ENCODE data around the gene TXNL4B.
"Not testable (repeated sequence)": the region's sequence is repeated elsewhere in the genome, so short reads cannot be mapped to it uniquely, and the experiment has no call there.

TXNL4B gene

GRCh38 chr16:72073560-72074230 is 19.7 kb downstream of the TXNL4B start:
- H3K4me1 ChIP-seq (ENCODE audit: control insufficient read depth, insufficient read depth, low read length), result no peaks in the 10 kb centered on the region
- H3K36me3 ChIP-seq (ENCODE audit: control insufficient read depth, insufficient read depth, low read length), result no peaks in the 10 kb centered on the region
- no peak overlapping the region for H3K27ac ChIP-seq (ENCODE audit: low read depth, low read length)
- no peak overlapping the region for H3K4me3 ChIP-seq (ENCODE audit: low read depth, low read length)
- H3K27me3 ChIP-seq (ENCODE audit: control insufficient read depth, insufficient read depth, low read length), result no peaks in the 10 kb centered on the region
- H3K9ac ChIP-seq (ENCODE audit: low read depth, low read length), result no peak overlapping the region
- no peaks in the 10 kb centered on the region for H3K9me3 ChIP-seq (ENCODE audit: control insufficient read depth, insufficient read depth, low read length)

GRCh38 chr16:72072514-72073342 is 20.7 kb downstream of the TXNL4B start:
- H3K27me3 ChIP-seq (ENCODE audit: control insufficient read depth, insufficient read depth, low read length), result no peaks in the 10 kb centered on the region
- no peak overlapping the region for H3K9ac ChIP-seq (ENCODE audit: low read depth, low read length)
- no peak overlapping the region for H3K4me3 ChIP-seq (ENCODE audit: low read depth, low read length)
- no peak overlapping the region for H3K27ac ChIP-seq (ENCODE audit: low read depth, low read length)
- no peaks in the 10 kb centered on the region for H3K36me3 ChIP-seq (ENCODE audit: control insufficient read depth, insufficient read depth, low read length)
- H3K9me3 ChIP-seq (ENCODE audit: control insufficient read depth, insufficient read depth, low read length), result no peaks in the 10 kb centered on the region
- H3K4me1 ChIP-seq (ENCODE audit: control insufficient read depth, insufficient read depth, low read length), result no peaks in the 10 kb centered on the region

- H3K27me3 ChIP-seq (ENCODE audit: control insufficient read depth, insufficient read depth, low read length), result no peaks in the 10 kb centered on the region
Observed at GRCh38 chr16:72068930-72069329, 24.5 kb downstream of the TXNL4B start.

GRCh38 chr16:72066747-72067146 is 26.7 kb downstream of the TXNL4B start:
- Histone ChIP-seq H3K27ac (ENCODE audit: low read depth, low read length) (no peak overlapping the region), H3K4me3 (ENCODE audit: low read depth, low read length) (no peak overlapping the region), H3K36me3 (ENCODE audit: control insufficient read depth, insufficient read depth, low read length) (no peaks in the 10 kb centered on the region), H3K27me3 (ENCODE audit: control insufficient read depth, insufficient read depth, low read length) (no peaks in the 10 kb centered on the region), H3K4me1 (ENCODE audit: control insufficient read depth, insufficient read depth, low read length) (no peaks in the 10 kb centered on the region), H3K9me3 (ENCODE audit: control insufficient read depth, insufficient read depth, low read length) (no peaks in the 10 kb centered on the region), H3K9ac (ENCODE audit: low read depth, low read length) (no peak overlapping the region)

More at GRCh38 chr16:72068930-72069329, 24.5 kb downstream of the TXNL4B start:
- no peaks in the 10 kb centered on the region for H3K9me3 ChIP-seq (ENCODE audit: control insufficient read depth, insufficient read depth, low read length)
- no peak overlapping the region for H3K4me3 ChIP-seq (ENCODE audit: low read depth, low read length)
- H3K36me3 ChIP-seq (ENCODE audit: control insufficient read depth, insufficient read depth, low read length), result no peaks in the 10 kb centered on the region
- no peak overlapping the region for H3K27ac ChIP-seq (ENCODE audit: low read depth, low read length)
- H3K9ac ChIP-seq (ENCODE audit: low read depth, low read length), result no peak overlapping the region
- H3K4me1 ChIP-seq (ENCODE audit: control insufficient read depth, insufficient read depth, low read length), result no peaks in the 10 kb centered on the region

DNA sequence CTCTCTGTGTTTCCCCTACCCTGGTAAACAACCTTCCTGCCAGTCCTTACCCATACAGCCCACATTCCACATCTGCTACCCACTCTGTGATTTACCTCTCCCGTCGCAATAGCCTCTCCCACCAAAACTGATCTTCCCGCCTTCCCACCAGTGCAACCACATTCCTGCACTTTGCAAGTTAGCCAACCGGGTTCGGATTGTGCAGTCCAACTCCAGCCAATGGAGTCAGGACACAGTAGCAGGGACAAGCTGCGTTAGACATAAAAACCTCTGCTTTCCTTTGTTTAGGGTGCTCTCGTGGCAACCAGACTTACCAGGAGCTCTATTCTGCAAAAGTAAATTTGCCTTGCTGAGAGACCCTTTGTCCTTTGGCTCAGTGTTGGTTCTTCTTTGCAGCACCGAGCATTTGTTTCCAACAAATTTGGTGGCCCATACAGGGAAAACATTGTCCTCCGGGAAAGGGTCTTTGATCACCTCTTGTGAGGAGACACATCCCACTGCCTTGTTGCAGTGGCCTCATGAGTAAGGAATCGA is 29.0 kb downstream of the TXNL4B start:
- no peaks in the 10 kb centered on the region for H3K27me3 ChIP-seq (ENCODE audit: control insufficient read depth, insufficient read depth, low read length)
- no peaks in the 10 kb centered on the region for H3K9me3 ChIP-seq (ENCODE audit: control insufficient read depth, insufficient read depth, low read length)
- H3K4me1 ChIP-seq (ENCODE audit: control insufficient read depth, insufficient read depth, low read length), result no peaks in the 10 kb centered on the region
- H3K36me3 ChIP-seq (ENCODE audit: control insufficient read depth, insufficient read depth, low read length), result no peaks in the 10 kb centered on the region
- H3K4me3 ChIP-seq (ENCODE audit: low read depth, low read length), result no peak overlapping the region
- no peak overlapping the region for H3K9ac ChIP-seq (ENCODE audit: low read depth, low read length)
- no peak overlapping the region for H3K27ac ChIP-seq (ENCODE audit: low read depth, low read length)

DNA sequence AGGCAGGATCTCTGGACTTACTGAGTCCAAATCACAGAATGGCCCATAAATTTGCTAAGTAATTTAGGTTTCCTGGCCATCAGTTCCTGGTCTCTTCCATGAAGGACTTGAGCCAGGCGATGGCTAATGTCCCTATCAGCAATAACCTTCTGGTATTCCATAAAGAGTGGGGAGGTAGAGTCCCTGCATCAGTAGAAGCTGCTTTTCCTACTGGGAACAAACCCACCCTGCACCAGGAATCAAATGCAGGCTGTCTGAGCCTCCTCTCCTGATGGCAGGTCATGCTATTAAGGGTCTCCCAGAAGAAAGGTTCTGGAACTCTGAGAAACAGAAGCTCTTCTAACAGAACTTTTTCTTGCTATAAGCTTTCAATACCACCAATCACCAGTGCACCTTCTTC is 31.9 kb downstream of the TXNL4B start:
- Histone ChIP-seq H3K9ac (ENCODE audit: low read depth, low read length) (no peak overlapping the region), H3K9me3 (ENCODE audit: control insufficient read depth, insufficient read depth, low read length) (no peaks in the 10 kb centered on the region), H3K27ac (ENCODE audit: low read depth, low read length) (no peak overlapping the region), H3K4me1 (ENCODE audit: control insufficient read depth, insufficient read depth, low read length) (no peaks in the 10 kb centered on the region), H3K4me3 (ENCODE audit: low read depth, low read length) (no peak overlapping the region), H3K27me3 (ENCODE audit: control insufficient read depth, insufficient read depth, low read length) (no peaks in the 10 kb centered on the region), H3K36me3 (ENCODE audit: control insufficient read depth, insufficient read depth, low read length) (no peaks in the 10 kb centered on the region)

DNA sequence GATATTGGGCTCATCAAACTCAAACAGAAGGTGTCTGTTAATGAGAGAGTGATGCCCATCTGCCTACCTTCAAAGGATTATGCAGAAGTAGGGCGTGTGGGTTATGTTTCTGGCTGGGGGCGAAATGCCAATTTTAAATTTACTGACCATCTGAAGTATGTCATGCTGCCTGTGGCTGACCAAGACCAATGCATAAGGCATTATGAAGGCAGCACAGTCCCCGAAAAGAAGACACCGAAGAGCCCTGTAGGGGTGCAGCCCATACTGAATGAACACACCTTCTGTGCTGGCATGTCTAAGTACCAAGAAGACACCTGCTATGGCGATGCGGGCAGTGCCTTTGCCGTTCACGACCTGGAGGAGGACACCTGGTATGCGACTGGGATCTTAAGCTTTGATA is 33.0 kb downstream of the TXNL4B start:
- no peaks in the 10 kb centered on the region for H3K36me3 ChIP-seq (ENCODE audit: control insufficient read depth, insufficient read depth, low read length)
- no peak overlapping the region for H3K27ac ChIP-seq (ENCODE audit: low read depth, low read length)
- H3K27me3 ChIP-seq (ENCODE audit: control insufficient read depth, insufficient read depth, low read length), result no peaks in the 10 kb centered on the region
- H3K9ac ChIP-seq (ENCODE audit: low read depth, low read length), result no peak overlapping the region
- H3K9me3 ChIP-seq (ENCODE audit: control insufficient read depth, insufficient read depth, low read length), result no peaks in the 10 kb centered on the region
- H3K4me3 ChIP-seq (ENCODE audit: low read depth, low read length), result no peak overlapping the region
- no peaks in the 10 kb centered on the region for H3K4me1 ChIP-seq (ENCODE audit: control insufficient read depth, insufficient read depth, low read length)

DNA sequence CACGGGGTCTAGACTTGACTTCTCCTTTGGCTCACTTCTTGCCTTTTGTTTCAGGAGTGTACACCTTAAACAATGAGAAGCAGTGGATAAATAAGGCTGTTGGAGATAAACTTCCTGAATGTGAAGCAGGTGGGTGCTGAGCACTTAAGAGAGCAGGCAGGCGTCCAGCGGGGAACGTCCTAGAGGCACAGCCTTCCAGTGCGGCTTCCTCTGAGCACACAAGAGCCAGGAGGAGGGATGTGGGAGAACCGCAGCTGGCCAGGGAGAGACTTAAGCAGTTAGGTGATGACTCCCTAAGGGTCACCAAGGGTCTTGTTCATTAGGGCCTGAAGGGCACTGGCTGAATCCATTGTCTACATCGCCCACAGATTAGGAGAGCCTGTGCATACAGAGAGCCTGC is 34.4 kb downstream of the TXNL4B start:
- not testable (repeated sequence) for H3K27me3 ChIP-seq (ENCODE audit: control insufficient read depth, insufficient read depth, low read length); H3K27ac ChIP-seq (ENCODE audit: low read depth, low read length); H3K9ac ChIP-seq (ENCODE audit: low read depth, low read length); H3K4me1 ChIP-seq (ENCODE audit: control insufficient read depth, insufficient read depth, low read length); H3K4me3 ChIP-seq (ENCODE audit: low read depth, low read length); H3K36me3 ChIP-seq (ENCODE audit: control insufficient read depth, insufficient read depth, low read length); H3K9me3 ChIP-seq (ENCODE audit: control insufficient read depth, insufficient read depth, low read length)

DNA sequence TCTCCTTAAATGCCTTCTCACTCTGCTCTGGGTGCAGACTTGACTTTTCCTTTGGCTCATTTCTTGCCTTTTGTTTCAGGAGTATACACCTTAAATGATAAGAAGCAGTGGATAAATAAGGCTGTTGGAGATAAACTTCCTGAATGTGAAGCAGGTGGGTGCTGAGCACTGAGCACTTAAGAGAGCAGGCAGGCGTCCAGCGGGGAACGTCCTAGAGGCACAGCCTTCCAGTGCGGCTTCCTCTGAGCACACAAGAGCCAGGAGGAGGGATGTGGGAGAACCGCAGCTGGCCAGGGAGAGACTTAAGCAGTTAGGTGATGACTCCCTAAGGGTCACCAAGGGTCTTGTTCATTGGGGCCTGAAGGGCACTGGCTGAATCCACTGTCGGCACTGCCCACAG is 36.1 kb downstream of the TXNL4B start:
- not testable (repeated sequence) for H3K4me1 ChIP-seq (ENCODE audit: control insufficient read depth, insufficient read depth, low read length); H3K27ac ChIP-seq (ENCODE audit: low read depth, low read length); H3K9ac ChIP-seq (ENCODE audit: low read depth, low read length); H3K4me3 ChIP-seq (ENCODE audit: low read depth, low read length); H3K9me3 ChIP-seq (ENCODE audit: control insufficient read depth, insufficient read depth, low read length); H3K27me3 ChIP-seq (ENCODE audit: control insufficient read depth, insufficient read depth, low read length); H3K36me3 ChIP-seq (ENCODE audit: control insufficient read depth, insufficient read depth, low read length)

DNA sequence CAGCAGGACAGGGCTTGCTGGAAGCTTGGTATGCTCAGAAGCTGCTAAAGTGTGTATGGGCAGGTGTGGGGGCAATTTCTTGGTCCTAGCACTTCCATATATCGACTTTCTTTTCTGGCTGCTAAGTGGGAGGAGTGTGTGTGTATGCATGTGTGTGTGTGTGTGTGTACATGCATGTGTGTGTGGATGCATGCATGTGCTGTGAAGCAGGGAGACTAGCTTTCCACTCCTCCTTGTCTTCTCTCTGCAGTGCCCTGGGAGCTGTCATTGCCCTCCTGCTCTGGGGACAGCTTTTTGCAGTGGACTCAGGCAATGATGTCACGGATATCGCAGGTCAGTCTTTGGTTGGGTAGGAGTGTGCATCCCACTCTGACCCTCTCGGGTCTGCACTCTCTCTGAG is 37.5 kb downstream of the TXNL4B start:
- Histone ChIP-seq H3K27me3 (ENCODE audit: control insufficient read depth, insufficient read depth, low read length) (no peaks in the 10 kb centered on the region), H3K27ac (ENCODE audit: low read depth, low read length) (no peak overlapping the region), H3K36me3 (ENCODE audit: control insufficient read depth, insufficient read depth, low read length) (no peaks in the 10 kb centered on the region), H3K9me3 (ENCODE audit: control insufficient read depth, insufficient read depth, low read length) (no peaks in the 10 kb centered on the region), H3K4me3 (ENCODE audit: low read depth, low read length) (no peak overlapping the region), H3K9ac (ENCODE audit: low read depth, low read length) (no peak overlapping the region), H3K4me1 (ENCODE audit: control insufficient read depth, insufficient read depth, low read length) (no peaks in the 10 kb centered on the region)

- H3K9me3 ChIP-seq (ENCODE audit: control insufficient read depth, insufficient read depth, low read length); H3K9ac ChIP-seq (ENCODE audit: low read depth, low read length); H3K4me3 ChIP-seq (ENCODE audit: low read depth, low read length); H3K4me1 ChIP-seq (ENCODE audit: control insufficient read depth, insufficient read depth, low read length); H3K36me3 ChIP-seq (ENCODE audit: control insufficient read depth, insufficient read depth, low read length); H3K27ac ChIP-seq (ENCODE audit: low read depth, low read length); H3K27me3 ChIP-seq (ENCODE audit: control insufficient read depth, insufficient read depth, low read length): not testable (repeated sequence)
Observed at GRCh38 chr16:72054254-72054847, 39.1 kb downstream of the TXNL4B start, which contains the start of gene HP. Gene HP, plus strand, starts transcription at chr16:72054505. Its CDS starts 148 bp downstream, at chr16:72054653.
